ENCODE results near the gene LRRC37B.
A peak's percentile ranks its signal among the peaks of the same experiment; 100 is the strongest.
"Not testable (repeated sequence)": the region's sequence is repeated elsewhere in the genome, so short reads cannot be mapped to it uniquely, and the experiment has no call there.

LRRC37B gene

DNA sequence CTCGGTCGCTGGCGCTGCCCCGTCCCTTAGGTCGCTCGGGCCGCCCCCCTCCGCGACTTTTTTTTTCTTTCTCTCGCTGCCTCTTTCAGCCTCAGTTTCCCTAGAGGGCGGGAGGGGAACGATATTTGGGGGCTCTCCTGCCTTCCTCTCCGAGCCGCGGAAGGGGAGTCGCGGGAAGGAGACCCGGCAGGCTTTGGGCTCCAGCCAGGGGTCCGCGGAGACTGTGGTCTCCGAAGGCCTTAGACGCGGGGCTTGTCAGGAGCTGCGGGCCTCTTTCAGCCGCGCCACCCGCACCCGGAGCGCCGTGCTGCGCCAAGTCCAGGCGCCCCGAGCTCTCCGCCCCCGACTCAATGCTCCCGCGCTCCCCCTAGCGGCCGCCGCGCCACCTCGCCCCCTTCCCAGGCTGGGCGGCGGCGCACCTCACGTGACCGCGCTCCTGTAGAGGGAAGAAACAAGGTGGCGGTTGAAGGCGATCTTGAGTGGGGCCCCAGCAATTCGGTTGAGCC, at the start of gene LRRC37B:
TSS of gene LRRC37B (plus strand) at position 427 of the 506 bp plus-strand sequence. CDS start 14,010 bp downstream, outside the sequence.
- DNase-seq (ENCODE audit: low spot score): peak; percentile 64

DNA sequence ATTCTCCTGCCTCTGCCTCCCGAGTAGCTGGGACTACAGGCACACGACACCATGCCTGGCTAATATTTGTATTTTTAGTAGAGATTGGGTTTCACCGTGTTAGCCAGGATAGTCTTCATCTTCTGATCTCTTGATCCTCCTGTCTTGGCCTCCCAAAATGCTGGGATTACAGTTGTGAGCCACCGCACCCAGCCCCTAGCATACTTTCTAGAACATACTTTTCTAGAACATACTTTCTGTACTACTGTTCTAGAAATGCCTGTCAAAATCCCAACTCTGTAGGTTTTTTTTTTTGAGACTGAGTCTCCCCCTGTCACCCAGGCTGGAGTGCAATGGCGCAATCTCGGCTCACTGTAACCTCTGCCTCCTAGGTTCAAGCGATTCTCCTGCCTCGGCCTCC, 43.1 kb upstream of the LRRC37B start:
- not testable (repeated sequence) for DNase-seq (ENCODE audit: low spot score)

DNA sequence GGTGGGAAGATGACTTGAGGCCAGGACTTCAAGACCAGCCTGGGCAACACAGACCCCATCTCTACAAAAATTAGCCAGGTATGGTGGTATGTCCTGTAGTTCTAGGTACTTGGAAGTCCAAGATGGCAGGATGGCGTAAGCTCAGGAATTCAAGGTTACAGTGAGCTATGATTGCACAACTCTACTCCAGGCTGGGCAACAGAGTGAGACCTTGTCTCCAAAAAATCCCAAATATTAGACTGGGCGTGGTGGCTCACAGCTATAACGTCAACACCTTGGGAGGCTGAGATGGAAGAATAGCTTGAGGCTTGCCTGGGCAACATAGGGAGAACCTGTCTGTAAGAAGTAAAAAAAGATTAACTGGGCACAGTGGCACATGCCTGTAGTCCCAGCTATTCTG, 39.5 kb upstream of the LRRC37B start:
- DNase-seq (ENCODE audit: low spot score): no peak

DNA sequence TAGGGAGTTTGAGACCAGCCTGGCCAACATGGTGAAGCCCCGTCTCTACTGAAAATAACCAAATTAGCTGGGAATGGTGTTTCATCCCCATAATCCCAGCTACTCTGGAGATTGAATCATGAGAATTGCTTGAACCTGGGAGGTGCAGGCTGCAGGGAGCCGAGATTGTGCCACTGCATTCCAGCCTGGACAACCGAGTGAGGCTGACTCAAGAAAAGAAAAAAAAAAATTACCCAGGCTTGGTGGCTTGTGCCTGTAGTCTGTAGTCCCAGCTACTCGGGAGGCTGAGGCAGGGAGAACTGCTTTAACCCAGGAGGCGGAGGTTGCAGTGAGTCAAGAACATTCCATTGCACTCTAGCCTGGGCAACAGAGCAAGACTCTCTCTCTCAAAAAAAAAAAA, 36.8 kb upstream of the LRRC37B start:
- DNase-seq (ENCODE audit: low spot score): not testable (repeated sequence)

DNA sequence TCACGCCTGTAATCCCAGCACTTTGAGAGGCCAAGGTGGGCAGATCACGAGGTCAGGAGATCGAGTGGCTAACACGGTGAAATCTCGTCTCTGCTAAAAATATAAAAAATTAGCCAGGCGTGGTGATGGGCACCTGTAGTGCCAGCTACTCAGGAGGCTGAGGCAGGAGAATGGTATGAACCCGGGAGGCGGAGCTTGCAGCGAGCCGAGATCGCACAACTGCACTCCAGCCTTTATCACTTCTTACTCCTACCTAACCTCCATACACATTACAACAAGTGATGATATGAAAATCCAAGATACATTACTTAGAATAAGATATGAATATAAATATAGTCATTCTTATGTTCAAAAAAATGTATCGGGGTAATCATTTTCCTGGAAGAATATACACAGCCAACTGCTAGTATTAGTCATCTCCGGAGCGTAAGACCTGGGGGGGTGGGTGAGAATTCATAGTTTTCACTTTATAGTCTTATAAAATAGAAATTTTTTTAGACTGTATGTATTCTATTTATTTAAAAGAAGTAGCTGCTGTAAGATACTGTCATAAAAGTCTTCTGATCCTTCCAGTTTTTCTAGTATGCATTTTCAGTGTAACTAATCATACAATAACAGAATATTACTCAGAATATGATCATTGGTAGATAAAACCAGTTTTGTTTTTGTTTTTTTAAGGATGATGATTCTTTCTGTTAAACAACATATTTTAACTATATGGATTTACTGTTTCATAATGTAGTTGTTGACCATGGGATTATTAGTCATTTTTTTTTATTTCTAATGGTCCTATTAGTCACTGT, 32.7 kb upstream of the LRRC37B start:
- not testable (repeated sequence) for DNase-seq (ENCODE audit: low spot score)

DNA sequence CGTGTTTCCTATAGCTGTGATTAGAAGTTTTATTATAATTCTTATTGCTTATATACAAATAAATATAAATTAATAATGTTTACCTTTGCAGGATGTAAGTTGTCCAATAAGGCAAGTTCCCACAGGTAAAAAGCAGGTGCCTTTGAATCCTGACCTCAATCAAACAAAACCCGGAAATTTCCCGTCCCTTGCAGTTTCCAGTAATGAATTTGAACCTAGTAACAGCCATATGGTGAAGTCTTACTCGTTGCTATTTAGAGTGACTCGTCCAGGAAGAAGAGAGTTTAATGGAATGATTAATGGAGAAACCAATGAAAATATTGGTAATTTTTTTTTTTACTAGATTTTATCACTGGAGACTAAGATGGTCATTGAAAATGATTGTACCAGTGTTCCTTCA, 31.8 kb upstream of the LRRC37B start:
- DNase-seq (ENCODE audit: low spot score): not testable (repeated sequence)

DNA sequence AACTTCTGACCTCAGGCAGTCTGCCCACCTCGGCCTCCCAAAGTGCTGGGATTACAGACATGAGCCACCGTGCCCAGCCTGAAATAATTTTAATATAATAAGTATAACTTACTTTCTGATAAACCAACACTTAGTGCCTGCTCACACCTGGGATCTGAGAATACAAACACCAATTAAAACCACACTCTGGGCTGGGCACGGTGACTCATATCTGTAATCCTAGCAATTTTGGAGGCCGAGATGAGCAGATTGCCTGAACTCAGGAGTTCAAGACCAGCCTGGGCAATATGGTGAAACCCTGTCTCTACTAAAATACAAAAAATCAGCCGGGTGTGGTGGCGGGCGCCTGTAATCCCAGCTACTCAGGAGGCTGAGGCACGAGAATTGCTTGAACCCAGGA, 15.4 kb upstream of the LRRC37B start:
- DNase-seq (ENCODE audit: low spot score): not testable (repeated sequence)

DNA sequence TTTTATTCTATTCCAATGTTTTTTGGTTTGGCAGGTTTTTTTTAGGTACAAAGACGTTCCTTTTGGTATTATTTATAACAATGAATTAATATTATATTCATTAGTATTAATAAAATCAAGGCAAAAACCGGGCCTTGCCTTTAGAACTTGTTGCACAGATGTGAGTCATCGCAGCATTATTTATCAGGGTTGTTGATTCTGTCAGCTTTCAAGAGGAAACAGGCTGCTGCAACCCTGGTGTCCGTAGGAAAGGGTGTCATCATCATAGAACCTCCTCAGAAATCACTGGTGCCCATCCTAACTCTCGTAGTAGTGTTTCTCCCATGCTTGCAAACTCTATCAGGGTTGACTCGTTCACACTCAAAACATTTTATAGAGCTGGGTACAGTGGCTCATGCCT, 10.2 kb upstream of the LRRC37B start:
- no peak for DNase-seq (ENCODE audit: low spot score)

DNA sequence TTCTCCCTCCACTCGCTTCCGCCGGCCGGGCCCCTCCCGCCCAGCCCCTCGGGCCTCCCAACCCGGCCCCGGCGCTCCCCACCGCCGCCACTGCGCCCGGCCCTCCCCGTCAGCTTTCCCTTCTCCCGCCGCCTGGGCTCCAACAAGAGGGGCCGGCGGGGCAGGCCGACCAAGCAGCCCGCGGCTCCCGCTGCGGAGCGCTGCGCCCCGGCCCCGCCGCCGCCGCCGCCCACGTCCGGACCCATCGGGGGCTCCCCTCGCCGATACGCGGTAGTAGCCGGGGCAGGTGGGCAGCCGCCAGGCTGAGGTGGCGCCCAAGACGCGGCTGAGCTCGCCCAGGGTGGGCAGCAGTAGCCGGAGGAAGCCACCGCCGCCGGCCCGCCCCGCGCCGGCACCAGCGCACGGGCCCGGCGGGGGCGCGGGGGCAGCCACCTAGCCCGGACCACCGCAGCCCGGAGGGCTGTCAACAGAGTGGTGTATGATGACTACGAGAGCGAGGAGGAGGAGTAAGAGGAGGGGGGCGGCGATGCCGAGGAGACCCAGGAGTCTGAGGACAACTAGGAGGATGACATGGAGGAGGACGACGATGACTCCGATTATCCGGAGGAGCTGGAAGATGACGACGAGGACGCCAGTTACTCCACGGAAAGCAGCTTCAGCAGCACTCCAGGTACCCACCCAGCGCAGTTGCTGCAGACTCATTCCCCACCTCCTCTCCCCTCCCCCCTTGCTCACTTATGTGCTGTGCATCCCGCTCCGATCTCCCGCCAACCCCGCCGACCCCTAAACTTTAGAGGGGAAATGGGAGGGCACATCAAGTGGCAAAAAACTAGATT, 498 bp downstream of the LRRC37B start:
- peak; percentile 54 for DNase-seq (ENCODE audit: low spot score)

DNA sequence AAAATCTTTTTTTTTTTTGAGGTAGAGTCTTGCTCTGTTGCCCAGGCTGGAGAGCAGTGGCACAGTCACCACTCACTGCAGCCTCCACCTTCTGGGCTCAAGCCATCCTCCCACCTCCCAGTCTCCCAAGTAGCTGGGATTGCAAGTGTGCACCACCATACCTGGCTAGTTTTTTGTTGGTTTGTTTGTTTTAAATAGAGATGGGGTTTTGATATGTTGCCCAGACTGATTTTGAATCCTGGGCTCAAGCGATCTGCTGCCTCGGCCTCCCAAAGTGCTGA, 2.0 kb downstream of the LRRC37B start:
- no peak for DNase-seq (ENCODE audit: low spot score)

DNA sequence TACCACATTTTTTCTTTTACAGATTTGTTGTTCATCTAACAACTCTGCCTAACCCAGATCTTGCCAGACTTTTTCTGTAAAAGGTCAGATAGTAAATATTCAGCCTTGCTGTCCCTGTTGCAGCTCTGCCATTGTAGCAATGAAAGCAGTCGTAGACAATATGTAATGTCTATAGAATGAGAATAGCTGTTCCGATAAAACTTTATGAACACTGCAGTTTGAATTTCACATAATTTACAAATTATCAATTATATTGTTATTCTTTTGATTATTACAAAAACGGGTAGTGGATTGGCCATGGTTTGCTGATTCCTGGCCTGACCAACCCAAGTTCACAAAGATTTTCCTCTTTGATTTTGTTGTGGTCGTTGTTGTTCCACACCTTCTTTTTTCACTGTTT, 2.9 kb downstream of the LRRC37B start:
- no peak for DNase-seq (ENCODE audit: low spot score)

DNA sequence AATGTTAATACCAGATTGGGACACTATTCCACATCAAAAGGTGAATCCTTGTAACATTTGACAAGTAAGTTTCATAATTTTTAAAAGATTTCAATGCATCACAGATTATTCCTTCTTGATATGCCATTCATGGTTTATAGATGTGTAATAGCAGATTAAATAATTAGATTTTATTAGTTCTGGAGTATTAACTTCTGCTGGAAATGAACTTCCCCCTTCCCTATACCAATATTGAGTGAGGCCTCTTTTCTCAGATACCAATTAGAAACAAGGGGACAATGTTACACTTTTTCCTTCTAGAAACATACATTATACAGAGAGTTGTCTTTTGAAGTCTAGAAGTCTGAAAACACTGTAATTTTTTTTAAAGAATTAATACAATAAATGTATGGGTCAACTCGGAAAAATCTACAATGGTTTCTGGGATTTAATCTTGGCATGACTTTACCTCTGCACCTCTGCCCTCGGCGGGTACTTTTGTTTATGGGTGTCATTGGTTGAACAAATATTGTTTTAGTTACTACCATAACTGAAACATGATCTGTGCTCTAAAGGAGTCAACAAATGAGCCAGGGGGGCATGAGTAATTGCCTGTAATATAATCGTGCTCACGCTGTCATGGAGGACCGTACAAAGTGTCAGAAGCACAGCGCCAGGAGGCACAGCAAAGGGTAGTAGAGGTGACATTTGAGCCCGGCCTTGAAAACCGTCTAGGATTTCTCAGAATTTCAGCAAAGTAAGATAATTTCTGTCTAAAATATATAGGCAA, 8.2 kb downstream of the LRRC37B start:
- DNase-seq (ENCODE audit: low spot score): no peak

DNA sequence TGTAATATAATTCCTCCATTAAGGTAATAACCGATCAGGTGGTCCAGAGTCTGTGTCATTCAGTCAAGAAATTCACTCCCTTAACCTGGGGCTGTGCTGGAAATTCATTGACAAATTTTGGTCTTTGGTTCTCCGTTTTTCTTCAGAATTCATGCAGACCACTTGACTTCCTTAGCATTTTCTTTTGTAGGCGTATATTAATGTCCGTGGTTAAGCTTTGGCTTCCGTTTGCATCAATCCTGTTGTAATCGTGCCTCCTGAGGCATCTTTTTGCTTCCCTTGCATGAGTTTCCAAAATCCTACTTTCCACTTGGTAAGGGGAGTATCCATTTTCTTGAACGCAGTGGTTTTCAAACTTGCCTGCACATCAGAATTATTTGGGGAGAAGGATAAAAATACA, 9.0 kb downstream of the LRRC37B start:
- DNase-seq (ENCODE audit: low spot score): no peak

DNA sequence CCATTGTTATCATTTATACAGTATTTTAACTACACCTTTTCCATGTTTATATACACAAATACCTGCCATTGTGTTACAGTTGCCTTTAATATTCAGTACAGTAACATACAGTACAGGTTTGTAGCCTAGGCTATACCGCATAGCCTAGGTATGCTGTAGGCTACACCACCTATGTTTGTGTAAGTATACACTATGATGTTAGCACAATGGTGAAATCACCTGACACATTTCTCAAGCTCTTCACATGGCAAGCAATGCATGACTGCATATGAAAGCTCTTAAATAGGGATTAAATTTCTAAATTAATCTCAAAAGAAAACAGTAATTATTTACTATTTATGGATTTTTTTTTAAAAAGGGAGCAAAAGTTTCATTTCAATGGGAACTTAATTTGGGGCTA, 12.0 kb downstream of the LRRC37B start:
- DNase-seq (ENCODE audit: low spot score): no peak

DNA sequence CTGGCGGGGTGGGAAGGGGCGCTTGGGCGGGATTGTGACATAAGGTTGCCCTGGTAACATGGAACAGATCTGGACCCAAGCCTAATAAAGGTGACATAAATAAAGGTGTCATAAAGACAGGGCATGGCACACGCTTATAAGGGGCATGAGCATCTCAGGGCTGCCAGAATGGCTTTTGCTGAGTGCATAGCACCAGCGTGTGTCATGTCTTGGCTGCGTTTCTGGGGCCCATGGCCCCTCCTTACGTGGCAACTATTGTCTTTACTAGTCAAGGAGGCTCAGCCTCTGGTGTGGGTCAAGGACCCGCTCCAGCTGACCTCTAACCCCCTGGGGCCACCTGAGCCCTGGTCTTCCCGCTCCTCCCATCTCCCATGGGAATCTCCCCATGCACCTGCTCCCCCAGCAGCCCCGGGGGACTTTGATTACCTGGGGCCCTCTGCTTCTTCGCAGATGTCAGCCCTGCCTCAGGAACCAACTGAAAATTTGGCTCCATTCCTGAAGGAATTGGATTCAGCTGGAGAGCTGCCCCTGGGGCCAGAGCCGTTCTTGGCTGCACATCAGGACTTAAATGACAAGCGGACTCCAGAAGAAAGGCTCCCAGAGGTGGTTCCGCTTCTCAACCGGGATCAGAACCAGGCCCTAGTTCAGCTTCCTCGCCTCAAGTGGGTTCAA, 13.9 kb downstream of the LRRC37B start:
- DNase-seq (ENCODE audit: low spot score): no peak

DNA sequence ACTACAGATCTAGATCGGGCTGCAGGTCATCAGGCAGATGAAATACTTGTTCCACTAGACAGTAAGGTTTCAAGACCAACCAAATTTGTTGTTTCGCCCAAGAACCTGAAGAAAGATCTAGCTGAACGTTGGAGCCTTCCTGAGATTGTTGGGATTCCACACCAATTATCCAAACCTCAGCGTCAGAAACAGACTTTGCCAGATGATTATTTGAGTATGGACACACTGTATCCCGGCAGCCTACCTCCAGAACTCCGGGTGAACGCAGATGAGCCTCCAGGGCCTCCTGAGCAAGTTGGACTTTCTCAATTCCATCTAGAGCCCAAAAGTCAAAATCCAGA, 14.4 kb downstream of the LRRC37B start:
- DNase-seq (ENCODE audit: low spot score): no peak

DNA sequence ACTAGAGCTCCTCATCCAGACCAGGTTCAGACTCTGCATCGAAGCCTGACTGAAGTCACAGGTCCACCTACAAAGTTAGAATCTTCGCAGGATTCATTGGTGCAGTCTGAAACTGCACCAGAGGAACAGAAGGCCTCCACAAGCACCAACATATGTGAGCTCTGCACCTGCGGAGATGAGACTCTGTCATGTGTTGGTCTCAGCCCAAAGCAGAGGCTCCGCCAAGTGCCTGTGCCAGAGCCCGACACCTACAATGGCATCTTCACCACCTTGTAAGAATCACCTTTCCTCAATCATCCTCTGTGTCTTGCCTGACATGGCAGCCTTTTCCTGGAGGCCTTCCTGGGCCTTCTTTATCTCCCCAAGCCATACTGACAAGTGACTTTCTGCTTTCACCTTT, 15.4 kb downstream of the LRRC37B start:
- not testable (repeated sequence) for DNase-seq (ENCODE audit: low spot score)

DNA sequence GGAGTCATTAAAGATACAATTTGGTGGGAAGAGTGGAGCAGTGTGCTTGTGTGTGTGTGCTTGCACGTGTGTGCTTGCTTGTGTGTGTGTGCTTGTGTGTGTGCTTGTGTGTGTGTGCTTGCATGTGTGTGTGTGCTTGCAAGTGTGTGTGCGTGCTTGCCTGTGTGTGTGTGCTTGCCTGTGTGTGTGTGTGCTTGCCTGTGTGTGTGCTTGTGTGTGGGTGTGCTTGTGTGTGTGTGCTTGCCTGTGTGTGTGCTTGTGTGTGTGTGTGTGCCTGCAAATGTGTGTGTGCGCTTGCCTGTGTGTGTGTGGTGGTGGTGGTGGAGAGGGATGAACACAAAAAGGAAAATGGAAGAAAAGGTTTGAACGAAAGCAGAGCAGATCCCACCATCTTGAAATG, 20.1 kb downstream of the LRRC37B start:
- DNase-seq (ENCODE audit: low spot score): not testable (repeated sequence)

DNA sequence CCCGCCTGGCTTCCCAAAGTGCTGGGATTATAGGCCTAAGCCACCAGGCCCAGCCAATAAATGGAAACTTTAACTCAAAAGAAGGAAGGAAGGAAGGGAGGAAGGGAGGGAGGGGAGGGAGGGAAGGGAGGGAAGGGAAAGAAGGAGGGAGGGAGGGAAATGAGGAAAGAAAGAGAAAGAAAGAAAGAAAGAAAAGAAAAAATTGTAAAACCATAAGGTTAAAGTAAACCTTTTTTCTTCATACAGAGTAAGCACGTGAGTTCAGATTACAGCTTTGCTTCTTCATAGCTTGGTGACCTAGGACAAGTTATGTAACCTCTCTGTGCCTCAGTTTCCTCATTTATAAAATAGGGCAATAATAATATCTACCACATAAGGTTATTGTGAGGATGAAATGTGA, 26.0 kb downstream of the LRRC37B start:
- no peak for DNase-seq (ENCODE audit: low spot score)

DNA sequence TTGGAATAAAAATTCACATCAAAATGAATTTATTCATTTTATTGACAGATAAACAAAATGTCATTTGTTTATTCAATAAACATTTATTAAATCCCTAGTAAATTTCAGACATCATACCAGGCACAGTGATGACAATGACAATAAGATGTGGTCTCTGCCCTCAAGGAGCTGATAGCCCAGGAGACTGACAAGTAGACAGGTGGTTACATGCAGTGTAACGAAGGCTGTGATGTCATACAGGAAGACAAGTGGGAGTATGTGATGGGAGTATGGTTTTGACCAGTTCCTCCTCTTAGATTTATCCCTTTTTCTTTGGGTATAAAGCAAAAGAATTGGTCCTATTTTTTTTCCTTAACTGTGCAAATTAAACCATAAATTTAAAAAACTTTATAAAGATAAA, 26.6 kb downstream of the LRRC37B start:
- DNase-seq (ENCODE audit: low spot score): not testable (repeated sequence)

DNA sequence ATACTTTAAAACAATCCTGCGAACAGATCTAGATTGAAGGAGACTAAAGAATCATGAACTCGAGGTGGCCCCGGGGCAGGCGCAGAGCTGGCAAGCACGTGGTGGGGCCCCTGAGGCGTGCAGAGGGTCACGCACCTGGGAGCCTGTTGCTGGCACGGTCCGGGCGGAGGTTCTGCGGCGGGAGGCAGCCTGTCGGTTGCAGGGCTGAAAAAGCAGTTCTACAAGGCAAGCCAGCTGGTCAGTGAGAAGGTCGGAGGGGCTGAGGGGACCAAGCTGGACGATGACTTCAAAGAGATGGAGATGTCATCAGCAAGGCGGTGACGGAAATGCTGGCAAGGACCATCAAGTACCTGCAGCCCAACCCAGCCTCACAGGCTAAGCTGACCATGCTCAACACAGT, 33.1 kb downstream of the LRRC37B start:
- not testable (repeated sequence) for DNase-seq (ENCODE audit: low spot score)

DNA sequence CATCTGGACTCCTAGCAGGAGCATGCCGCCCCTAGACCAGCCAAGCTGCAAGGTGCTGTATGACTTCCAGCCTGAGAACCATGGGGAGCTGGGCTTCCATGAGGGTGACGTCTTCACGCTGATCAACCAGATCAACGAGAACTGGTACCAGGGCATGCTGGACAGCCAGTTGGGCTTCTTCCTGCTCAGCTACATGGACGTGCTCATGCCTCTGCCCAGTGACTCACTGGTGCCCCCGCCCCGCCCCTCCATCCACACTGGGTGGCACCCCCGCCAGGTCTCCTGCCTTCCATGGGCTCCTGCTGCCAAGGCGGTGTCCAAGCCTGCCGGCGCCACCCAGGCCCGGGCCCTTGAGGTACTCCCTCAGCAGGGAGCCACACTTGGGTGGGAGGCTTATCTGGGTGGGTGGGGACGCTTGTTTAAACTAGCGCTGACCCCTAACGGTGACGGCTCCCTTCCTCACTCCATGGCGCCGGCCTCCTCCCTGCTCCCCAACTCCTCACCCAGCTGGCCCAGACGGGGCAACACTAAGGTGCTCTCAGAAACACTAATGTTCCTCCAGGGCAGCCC, 34.2 kb downstream of the LRRC37B start:
- not testable (repeated sequence) for DNase-seq (ENCODE audit: low spot score)

Measured in HuH-7.5 (cell line).